H9 (cell line): ENCODE results near the gene TBC1D5. TPM values are rescaled to one million over a fixed set of nuclear protein-coding genes. Genes with fewer than 3 reads are reported as not detected.

ENCODE experiments used
- DNase-seq: peaks from one replicate; pipeline ENCODE4 v3.0.0-alpha.2; 2017
- H2AFZ ChIP-seq: one replicate; pipeline ENCODE4 v1.6.1; 2013; ENCODE audit warnings: mild to moderate bottlenecking, low read length, control low read depth, moderate library complexity
- H2AK5ac ChIP-seq: 2 replicates; pipeline ENCODE4 v1.6.1; 2013; ENCODE audit warnings: low read length, control low read depth, mixed read lengths; ENCODE audit not compliant: insufficient read length
- H2BK120ac ChIP-seq: one replicate; pipeline ENCODE4 v1.6.1; 2013; ENCODE audit warnings: low read depth, mild to moderate bottlenecking, low read length, control low read depth, inconsistent platforms; ENCODE audit not compliant: poor library complexity, severe bottlenecking
- H2BK12ac ChIP-seq: 2 replicates; pipeline ENCODE4 v1.6.1; 2013; ENCODE audit warnings: low read length, control low read depth, mixed read lengths, low read depth; ENCODE audit not compliant: insufficient read length
- H2BK15ac ChIP-seq: 2 replicates; pipeline ENCODE4 v1.6.1; 2013; ENCODE audit warnings: low read depth, low read length, control low read depth
- H2BK20ac ChIP-seq: one replicate; pipeline ENCODE4 v1.6.1; 2013; ENCODE audit warnings: low read depth, mild to moderate bottlenecking, low read length, control low read depth, inconsistent platforms; ENCODE audit not compliant: poor library complexity, severe bottlenecking
- H2BK5ac ChIP-seq: 2 replicates; pipeline ENCODE4 v1.6.1; 2013; ENCODE audit warnings: low read length, control low read depth, mixed read lengths; ENCODE audit not compliant: insufficient read length
- H3K14ac ChIP-seq: 2 replicates; pipeline ENCODE4 v1.6.1; 2013; ENCODE audit warnings: low read length, control low read depth; ENCODE audit not compliant: insufficient read depth
- H3K18ac ChIP-seq: 2 replicates; pipeline ENCODE4 v1.6.1; 2013; ENCODE audit warnings: low read depth, mild to moderate bottlenecking, mixed read lengths, low read length, control low read depth; ENCODE audit not compliant: insufficient read length
- H3K23ac ChIP-seq: 2 replicates; pipeline ENCODE4 v1.6.1; 2013; ENCODE audit warnings: low read length, control low read depth, mixed read lengths, low read depth; ENCODE audit not compliant: insufficient read length
- H3K23me2 ChIP-seq: 2 replicates; pipeline ENCODE4 v1.6.1; 2013; ENCODE audit warnings: low read depth, mild to moderate bottlenecking, mixed read lengths, low read length, control low read depth; ENCODE audit not compliant: insufficient read length, poor library complexity, severe bottlenecking
- H3K27ac ChIP-seq: 2 replicates; pipeline ENCODE4 v1.5.1; 2013; ENCODE audit warnings: low read length, control low read depth, mixed read lengths, low read depth; ENCODE audit not compliant: insufficient read length
- H3K27me3 ChIP-seq: 2 replicates; pipeline ENCODE4 v1.6.1; 2013; ENCODE audit warnings: low read length, control low read depth, inconsistent platforms; ENCODE audit not compliant: insufficient read depth
- H3K4ac ChIP-seq: 2 replicates; pipeline ENCODE4 v1.6.1; 2013; ENCODE audit warnings: low read depth, mild to moderate bottlenecking, control low read depth, inconsistent platforms, low read length, moderate library complexity
- H3K4me1 ChIP-seq: 2 replicates; pipeline ENCODE4 v1.6.1; 2013; ENCODE audit warnings: low read length, control low read depth, inconsistent platforms; ENCODE audit not compliant: insufficient read depth
- H3K4me2 ChIP-seq: 2 replicates; pipeline ENCODE4 v1.6.1; 2013; ENCODE audit warnings: low read length, control low read depth, mixed read lengths; ENCODE audit not compliant: insufficient read length, insufficient read depth
- H3K56ac ChIP-seq: 2 replicates; pipeline ENCODE4 v1.6.1; 2013; ENCODE audit warnings: low read depth, mild to moderate bottlenecking, mixed read lengths, low read length, control low read depth; ENCODE audit not compliant: insufficient read length
- H3K79me1 ChIP-seq: 2 replicates; pipeline ENCODE4 v1.6.1; 2013; ENCODE audit warnings: low read depth, mild to moderate bottlenecking, moderate library complexity, low read length, control low read depth, inconsistent platforms; ENCODE audit not compliant: insufficient read depth, poor library complexity, severe bottlenecking
- H3K79me2 ChIP-seq: 2 replicates; pipeline ENCODE4 v1.6.1; 2013; ENCODE audit warnings: low read length, control low read depth, inconsistent platforms; ENCODE audit not compliant: insufficient read depth
- H3K9ac ChIP-seq: 2 replicates; pipeline ENCODE4 v1.6.1; 2013; ENCODE audit warnings: low read length, control low read depth, mixed read lengths; ENCODE audit not compliant: insufficient read length; ENCODE audit errors: extremely low read depth
- H3K9me3 ChIP-seq: one replicate; pipeline ENCODE4 v1.6.1; 2013; ENCODE audit warnings: low read depth, low read length, inconsistent platforms; ENCODE audit not compliant: control insufficient read depth
- H3T11ph ChIP-seq: one replicate; pipeline ENCODE4 v1.6.1; 2013; ENCODE audit warnings: mild to moderate bottlenecking, low read length, control low read depth, inconsistent platforms
- H4K20me1 ChIP-seq: one replicate; pipeline ENCODE4 v1.6.1; 2013; ENCODE audit not compliant: control insufficient read depth, insufficient read length, insufficient read depth
- H4K5ac ChIP-seq: 2 replicates; pipeline ENCODE4 v1.6.1; 2013; ENCODE audit warnings: low read depth, mild to moderate bottlenecking, mixed read lengths, low read length, control low read depth; ENCODE audit not compliant: insufficient read length
- H4K8ac ChIP-seq: replicated peaks from 2 replicates; pipeline ENCODE4 v1.6.1; 2013; ENCODE audit warnings: low read length, control low read depth, mixed read lengths, low read depth; ENCODE audit not compliant: insufficient read length
- H4K91ac ChIP-seq: 2 replicates; pipeline ENCODE4 v1.6.1; 2013; ENCODE audit warnings: low read depth, mild to moderate bottlenecking, moderate library complexity, mixed read lengths, low read length, control low read depth; ENCODE audit not compliant: insufficient read length
- H3K27ac Mint-ChIP-seq, 3 experiments: 2 replicates in 2 of 3; 3 replicates in 1 of 3; pipeline ENCODE4 v1.8.0; 2020 to 2021; ENCODE audit warnings: mixed read lengths in 3 of 3, mild to moderate bottlenecking in 1 of 3, moderate library complexity in 1 of 3
- H3K27me3 Mint-ChIP-seq: 2 replicates; pipeline ENCODE4 v1.8.0; 2021; ENCODE audit warnings: low read depth, mild to moderate bottlenecking, moderate library complexity, mixed read lengths
- H3K36me3 Mint-ChIP-seq, 3 experiments: 2 replicates in 2 of 3; 3 replicates in 1 of 3; pipeline ENCODE4 v1.8.0; 2020 to 2021; ENCODE audit warnings: low read depth in 3 of 3, mixed read lengths in 3 of 3; ENCODE audit not compliant: insufficient read depth in 1 of 3
- H3K4me1 Mint-ChIP-seq, 2 experiments: 2 replicates each; pipeline ENCODE4 v1.8.0; 2020; ENCODE audit warnings: mixed read lengths in 2 of 2
- H3K4me3 Mint-ChIP-seq, 2 experiments: 2 replicates in 1 of 2; 3 replicates in 1 of 2; pipeline ENCODE4 v1.8.0; 2020 to 2021; ENCODE audit warnings: mild to moderate bottlenecking in 2 of 2, mixed read lengths in 2 of 2, moderate library complexity in 1 of 2
- H3K9me3 Mint-ChIP-seq, 2 experiments: 2 replicates in 1 of 2; 3 replicates in 1 of 2; pipeline ENCODE4 v1.8.0; 2020; ENCODE audit warnings: mild to moderate bottlenecking in 2 of 2, mixed read lengths in 2 of 2, moderate library complexity in 1 of 2
- CTCF ChIP-seq: fragments of 200-600 bp; sonication (generic); conservative IDR thresholded peaks from 3 replicates; pipeline ENCODE4 v1.8.0; 2021; ENCODE audit warnings: antibody characterized with exemption, mild to moderate bottlenecking
- total RNA-seq: library from RNA; stranded (reverse); gene quantifications from 2 replicates; pipeline ENCODE4 v1.2.1, GENCODE V29; 2021

Gene TBC1D5
- total RNA-seq, 1 experiment from 2014 or later = 25.0 TPM

GRCh38 chr3:17330660-17331059, 411.8 kb downstream of the TBC1D5 start:
- Mint-ChIP-seq H3K9me3 (no peaks in the 10 kb centered on the region), H3K4me3 (no peak overlapping the region), H3K27ac (no peak overlapping the region), H3K4me1 (no peaks in the 10 kb centered on the region), H3K27me3 (no peaks in the 10 kb centered on the region), H3K36me3 (no peaks in the 10 kb centered on the region)
- Histone ChIP-seq H2BK20ac (no peak overlapping the region), H2BK12ac (no peak overlapping the region), H2AFZ (no peak overlapping the region), H3K79me1 (no peaks in the 10 kb centered on the region), H3K14ac (no peak overlapping the region), H3K23me2 (no peaks in the 10 kb centered on the region), H3K4ac (no peak overlapping the region), H4K91ac (no peak overlapping the region), H3K56ac (no peak overlapping the region), H3K79me2 (no peaks in the 10 kb centered on the region), H3K27me3 (no peaks in the 10 kb centered on the region), H3K9me3 (no peaks in the 10 kb centered on the region), H4K8ac (no peak overlapping the region), H3K18ac (no peak overlapping the region), H2BK5ac (no peak overlapping the region), H3K4me2 (no peak overlapping the region), H2BK120ac (no peak overlapping the region), H4K5ac (no peak overlapping the region), H3K23ac (no peak overlapping the region), H4K20me1 (no peaks in the 10 kb centered on the region), H3K27ac (no peak overlapping the region), H3K4me1 (no peaks in the 10 kb centered on the region), H2BK15ac (no peak overlapping the region), H3K9ac (no peak overlapping the region), H2AK5ac (no peak overlapping the region), H3T11ph (no peak overlapping the region)
- no peak for DNase-seq
- no peak for TF ChIP-seq CTCF
